Transverse colon (tissue), 4 donors: ENCODE measurements around the gene CERKL.

ENCODE experiments used
- CTCF ChIP-seq, 5 experiments: fragments of 200-600 bp in 3 of 5; fragments of 450-650 bp in 2 of 5; sonication (generic) in 3 of 5; IDR thresholded peaks; 1 replicate in 2 of 5; 2 replicates in 3 of 5; pipeline ENCODE4 v1.5.1; 2016 to 2017; ENCODE audit warnings: antibody characterized with exemption in 5 of 5, inconsistent platforms in 3 of 5, mild to moderate bottlenecking in 2 of 5, moderate library complexity in 1 of 5
- EP300 ChIP-seq: sonication (generic); formaldehyde crosslinking; IDR thresholded peaks from one replicate; pipeline ENCODE4 v1.6.1; 2017; ENCODE audit warnings: antibody characterized with exemption, low read depth
- POLR2A ChIP-seq: fragments of 450-650 bp; IDR thresholded peaks from one replicate; pipeline ENCODE4 v1.6.1; 2016; ENCODE audit warnings: antibody characterized with exemption, mild to moderate bottlenecking, moderate library complexity
- POLR2AphosphoS5 ChIP-seq, 3 donors: sonication (generic); formaldehyde crosslinking; IDR thresholded peaks; one replicate each; pipeline ENCODE4 v1.6.1; 2016; ENCODE audit warnings: antibody characterized with exemption in 3 of 3

GRCh38 chr2:181563101-181563692 is 93.7 kb downstream of the CERKL start:
- TF ChIP-seq EP300 (no peak), CTCF (IDR thresholded peaks at IDR 0.05) (no peak), POLR2A (no peak), POLR2AphosphoS5 (IDR thresholded peaks at IDR 0.05) (no peak)
